HK-2 (cell line): ENCODE results near the gene GNG14.
"Not testable (repeated sequence)": the region's sequence is repeated elsewhere in the genome, so short reads cannot be mapped to it uniquely, and the experiment has no call there.

Experiments
- DNase-seq: peaks from one replicate; pipeline ENCODE4 v3.0.0-alpha.2; 2018; ENCODE audit not compliant: unreplicated experiment

GNG14 gene

DNA sequence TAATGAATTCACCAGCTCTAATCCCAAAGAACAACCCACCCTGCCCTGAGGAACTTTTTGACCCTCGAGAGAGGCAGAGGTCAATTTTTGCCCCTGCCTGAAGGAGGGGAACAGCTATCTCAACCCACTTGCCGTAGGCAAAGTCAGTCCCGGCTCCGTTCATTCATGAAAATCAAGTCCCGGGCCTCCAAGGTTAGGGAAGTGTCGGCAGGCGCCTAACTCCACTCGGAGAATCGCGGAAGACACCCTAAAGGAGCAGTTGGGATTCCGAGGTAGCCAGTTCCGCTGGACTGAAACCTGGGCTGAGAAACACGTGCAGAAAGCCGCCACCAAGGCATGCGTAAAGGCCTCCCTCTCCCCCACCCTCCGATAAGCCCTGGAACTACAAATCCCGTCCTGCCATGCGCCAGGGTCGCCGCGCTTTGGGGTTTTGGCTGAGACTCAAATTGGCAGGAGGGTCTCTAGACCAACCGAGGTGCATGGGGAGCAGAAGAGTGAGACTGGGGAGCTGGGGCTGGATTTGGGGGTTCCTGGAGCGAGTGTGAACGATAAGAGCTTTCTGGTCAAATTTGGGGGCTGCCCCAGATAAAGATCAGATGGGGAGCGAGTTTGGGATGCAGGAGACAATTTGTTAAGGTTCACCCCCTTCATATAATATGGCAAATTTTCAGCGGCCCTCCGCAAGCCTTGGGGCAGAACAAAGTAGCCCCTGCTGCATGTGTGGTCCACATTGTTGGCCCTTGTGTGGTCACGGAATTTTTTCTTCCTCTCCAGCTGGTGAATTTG lies 36.0 kb downstream of the GNG14 start, which contains the start of gene TNPO2:
TSS of gene TNPO2 (minus strand) at position 292 of the 786 bp plus-strand sequence. CDS start 2,955 bp downstream, outside the sequence.
- peak; percentile 67 for DNase-seq

DNA sequence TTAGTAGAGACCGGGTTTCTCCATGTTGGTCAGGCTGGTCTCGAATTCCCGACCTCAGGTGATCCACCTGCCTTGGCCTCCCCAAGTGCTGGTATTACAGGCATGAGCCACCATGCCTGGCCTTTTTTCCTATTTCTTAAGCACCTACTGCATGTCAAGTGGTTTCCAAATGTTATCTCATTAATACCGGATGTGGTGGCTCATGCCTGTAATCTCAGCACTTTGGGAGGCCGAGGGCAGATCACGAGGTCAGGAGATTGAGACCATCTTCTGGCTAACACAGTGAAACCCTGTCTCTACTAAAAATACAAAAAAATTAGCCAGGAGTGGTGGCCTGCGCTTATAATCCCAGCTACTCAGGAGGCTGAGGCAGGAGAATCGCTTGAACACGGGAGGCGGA lies 37.8 kb downstream of the GNG14 start:
- DNase-seq = not testable (repeated sequence)

DNA sequence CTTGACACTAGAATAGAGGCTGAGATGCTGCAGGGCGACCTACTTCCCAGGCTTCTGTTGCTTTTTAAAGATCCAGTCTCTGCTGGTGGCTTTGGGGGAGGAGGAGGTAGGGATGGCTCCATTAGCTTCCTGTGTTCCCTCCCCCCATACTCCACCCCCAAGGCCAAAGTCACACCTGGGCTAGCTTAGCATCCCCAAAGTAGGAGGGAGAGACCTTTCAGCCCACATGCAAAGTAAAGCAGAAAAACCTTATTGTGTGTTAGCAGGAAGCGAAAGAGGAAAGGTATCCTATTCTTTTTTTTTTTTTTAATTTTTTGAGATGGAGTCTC lies 39.2 kb downstream of the GNG14 start:
- DNase-seq = no peak

DNA sequence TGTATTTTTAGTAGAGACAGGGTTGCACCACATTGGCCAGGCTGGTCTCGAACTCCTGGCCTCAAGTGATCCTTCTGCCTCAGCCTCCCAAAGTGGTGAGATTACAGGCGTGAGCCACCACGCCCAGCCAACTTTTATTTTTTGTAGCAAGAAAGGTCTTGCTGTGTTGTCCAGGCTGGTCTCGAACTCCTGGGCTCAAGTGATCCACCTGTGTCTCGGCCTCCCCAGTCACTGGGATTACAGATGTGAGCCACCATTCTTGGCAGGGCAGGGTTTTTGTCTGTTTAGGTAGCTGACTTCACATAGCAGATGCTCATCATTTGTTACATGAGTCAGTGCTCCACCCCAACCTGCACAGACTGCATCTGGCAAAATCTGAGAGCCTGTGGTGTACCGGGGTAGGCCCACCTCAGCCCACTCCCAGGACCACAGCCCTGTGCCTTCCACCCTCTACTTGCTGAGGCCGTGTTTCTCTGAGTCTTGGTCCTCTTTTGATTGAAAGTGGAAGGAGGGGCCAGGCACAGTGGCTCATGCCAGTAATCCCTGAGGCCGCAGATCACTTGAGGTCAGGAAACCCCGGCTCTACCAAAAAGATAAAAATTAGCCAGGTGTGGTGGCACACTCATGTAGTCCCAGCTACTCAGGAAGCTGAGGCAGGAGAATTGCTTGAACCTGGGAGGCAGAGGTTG lies 40.1 kb downstream of the GNG14 start:
- DNase-seq = peak; percentile 67

DNA sequence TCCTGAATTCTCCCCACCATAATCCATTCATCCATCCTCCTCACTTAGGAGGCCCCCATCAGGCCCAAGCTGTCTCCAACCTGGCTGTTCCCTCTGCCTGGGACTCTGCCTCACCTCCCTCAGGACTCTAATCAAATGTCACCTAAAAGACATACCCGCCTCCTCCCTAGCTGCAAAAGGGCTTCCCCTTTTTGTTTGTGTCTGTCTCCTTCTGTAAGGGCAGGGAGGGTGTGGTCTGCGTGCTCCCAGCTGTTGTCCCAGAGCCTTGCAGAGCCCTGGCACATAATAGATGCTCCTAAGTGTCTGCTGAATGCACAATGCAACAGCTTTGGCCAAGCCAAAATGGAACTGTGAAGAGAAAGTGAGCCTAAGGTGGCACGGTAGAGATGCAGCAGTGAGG lies 42.3 kb downstream of the GNG14 start:
- DNase-seq = no peak

DNA sequence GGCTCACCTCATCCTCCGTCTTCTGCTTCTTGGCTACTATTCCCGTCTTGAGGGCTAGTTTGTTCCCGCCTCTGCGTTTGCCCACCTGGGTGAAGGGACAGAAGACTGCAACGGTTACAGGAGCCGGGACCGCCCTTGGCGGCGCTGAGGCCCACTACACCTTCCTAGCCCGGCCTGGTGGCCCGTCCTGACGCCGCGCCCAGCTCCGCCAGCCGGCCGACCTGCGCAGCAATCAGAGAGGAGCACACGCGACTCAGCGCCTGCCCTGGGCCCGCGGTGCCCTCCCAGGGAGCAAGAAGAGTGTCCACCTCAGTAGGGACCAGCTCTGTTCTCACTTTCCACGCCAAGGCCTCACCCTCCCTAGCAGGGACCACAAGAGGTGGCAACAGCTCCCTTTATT lies 43.5 kb downstream of the GNG14 start:
- no peak for DNase-seq

DNA sequence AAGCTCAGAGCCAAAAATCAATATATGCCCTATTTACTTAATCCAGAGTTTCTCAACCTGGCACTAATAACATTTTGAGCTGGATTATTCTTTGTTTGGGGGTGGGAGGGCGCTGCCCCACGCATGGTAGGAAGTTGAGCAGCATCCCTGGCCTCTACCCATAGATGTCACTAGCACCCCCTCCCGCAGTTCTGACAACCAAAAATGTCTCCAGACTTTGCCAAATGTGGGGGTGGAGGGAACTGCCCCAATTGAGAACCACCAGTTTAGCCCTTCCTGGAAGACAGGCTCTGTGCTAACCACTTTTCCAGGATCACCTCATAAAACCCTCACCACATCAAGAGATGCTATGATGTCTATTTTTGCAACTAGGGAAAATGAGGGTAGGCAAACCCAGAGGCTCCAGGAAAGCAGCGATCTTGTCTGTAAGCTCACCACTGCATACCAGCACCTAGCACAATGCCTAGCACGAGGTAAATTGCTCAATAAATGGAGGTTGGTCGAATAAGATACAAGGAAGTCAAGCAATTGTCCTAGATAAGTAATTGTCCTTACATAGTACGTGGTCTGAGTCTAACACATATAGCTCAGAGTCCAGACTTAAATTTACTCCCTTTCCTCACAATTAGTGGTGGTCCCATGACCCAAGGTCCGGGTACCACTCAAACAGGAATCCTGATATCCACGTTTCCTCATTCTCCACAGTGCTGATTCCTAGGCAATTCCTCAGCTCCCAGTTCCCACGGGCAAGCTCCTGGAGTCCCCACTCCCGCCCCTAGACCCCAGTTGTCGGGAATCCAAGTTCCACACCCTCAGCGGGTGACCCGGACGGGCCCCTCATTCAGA lies 45.8 kb downstream of the GNG14 start:
- no peak for DNase-seq

DNA sequence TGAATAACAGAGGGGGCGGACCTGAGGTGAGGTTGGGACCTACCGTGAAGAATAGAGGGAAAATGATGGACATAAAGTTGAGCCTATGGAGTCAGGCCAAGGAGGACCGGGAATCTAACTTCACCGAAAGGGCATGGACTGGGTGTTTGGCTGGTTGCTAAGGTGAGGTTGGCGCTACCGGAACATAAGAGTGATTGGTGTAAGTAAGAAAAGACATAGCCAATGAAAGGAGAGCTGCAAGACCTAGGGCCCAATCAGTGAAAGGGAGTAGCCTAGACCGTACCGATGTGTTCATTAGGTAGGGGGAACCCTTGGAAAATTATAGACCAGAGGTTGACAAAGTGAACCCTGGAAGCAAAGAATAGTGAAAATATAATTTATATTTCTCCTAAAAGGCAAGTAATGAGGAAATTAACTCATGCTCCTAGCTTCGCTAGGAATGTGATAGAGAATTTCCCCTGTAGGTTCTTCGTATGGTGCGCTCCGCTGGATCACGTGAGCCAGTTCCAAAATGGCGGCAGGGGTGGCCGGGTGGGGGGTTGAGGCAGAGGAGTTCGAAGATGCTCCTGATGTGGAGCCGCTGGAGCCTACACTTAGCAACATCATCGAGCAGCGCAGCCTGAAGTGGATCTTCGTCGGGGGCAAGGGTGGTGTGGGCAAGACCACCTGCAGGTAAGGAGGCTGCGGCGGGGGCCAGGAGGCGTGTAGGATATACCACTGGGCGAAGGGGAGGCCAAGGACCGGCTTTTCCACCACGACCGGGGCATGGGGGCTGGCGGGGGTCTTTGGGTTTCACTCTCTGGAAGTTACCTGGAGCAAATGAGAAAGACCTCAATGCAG lies 49.4 kb downstream of the GNG14 start, which contains the start of gene GET3:
TSS of gene GET3 (plus strand) at position 503 of the 840 bp plus-strand sequence. CDS start at position 512, 9 bp downstream.
- DNase-seq = peak; percentile 93

DNA sequence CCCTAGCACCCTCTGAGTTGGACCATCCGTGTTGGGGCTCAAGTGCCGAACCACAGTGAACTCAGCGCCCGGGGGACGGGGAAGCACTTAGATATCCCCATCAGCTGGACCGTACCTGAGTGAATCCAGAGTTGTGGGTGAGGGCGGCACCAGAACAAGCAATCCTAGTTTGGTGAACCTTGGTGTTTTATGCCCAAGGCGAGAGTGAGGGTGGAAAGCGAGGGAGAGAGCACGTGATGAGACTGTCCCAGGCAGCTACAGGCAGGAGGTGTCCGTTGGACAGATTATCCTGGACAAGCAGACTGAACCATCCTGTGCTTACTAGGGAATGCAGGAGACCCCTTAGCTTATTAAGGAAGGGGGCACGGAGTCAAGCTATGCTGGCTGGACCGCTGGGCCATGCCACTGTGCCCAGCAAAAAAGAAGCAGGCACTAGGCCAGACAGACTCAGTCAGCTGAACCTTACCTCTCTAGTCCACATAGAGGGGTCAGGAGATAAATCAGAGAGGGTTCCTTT lies 50.1 kb downstream of the GNG14 start:
- DNase-seq = no peak
